ENCODE data around the gene PRKN.
"Not testable (repeated sequence)": the region's sequence is repeated elsewhere in the genome, so short reads cannot be mapped to it uniquely, and the experiment has no call there.

Gene PRKN

DNA sequence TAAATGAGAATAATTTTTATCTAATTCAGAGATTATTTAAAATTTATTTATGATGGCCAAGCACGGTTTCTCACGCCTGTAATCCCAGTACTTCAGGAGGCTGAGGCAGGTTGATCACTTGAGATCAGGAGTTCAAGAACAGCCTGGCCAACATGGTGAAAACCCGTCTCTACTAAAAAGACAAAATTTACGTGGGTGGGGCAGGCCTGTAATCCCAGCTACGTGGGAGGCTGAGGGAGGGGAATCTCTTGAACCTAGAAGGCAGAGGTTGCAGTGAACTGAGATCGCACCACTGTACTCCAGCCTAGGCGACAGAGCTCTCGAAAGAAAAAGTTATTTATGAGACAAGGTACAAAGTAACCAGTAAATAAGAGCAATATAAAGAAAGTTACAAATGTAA is 1394.2 kb downstream of the PRKN start:
- ATAC-seq = no peak
- TF ChIP-seq ARNTL (CRISPR knock-in tag; IDR thresholded peaks at IDR 0.05; ENCODE audit: borderline replicate concordance, low read depth) (no peak), GLIS3 (CRISPR knock-in tag; IDR thresholded peaks at IDR 0.05) (no peak), ZNF565 (CRISPR knock-in tag; conservative IDR thresholded peaks at IDR 0.05; ENCODE audit: low read depth) (no peak), OSR1 (CRISPR knock-in tag; IDR thresholded peaks at IDR 0.05) (no peak), ZFP30 (CRISPR knock-in tag; IDR thresholded peaks at IDR 0.05) (no peak), PPARA (CRISPR knock-in tag; IDR thresholded peaks at IDR 0.05; ENCODE audit: borderline replicate concordance) (no peak), ZFP3 (CRISPR knock-in tag; IDR thresholded peaks at IDR 0.05) (no peak), ZNF70 (CRISPR knock-in tag; IDR thresholded peaks at IDR 0.05) (no peak), ESRRG (CRISPR knock-in tag; IDR thresholded peaks at IDR 0.05) (no peak), ISL1 (CRISPR knock-in tag; IDR thresholded peaks at IDR 0.05) (no peak)
- TF ChIP-seq, protein P1, sequence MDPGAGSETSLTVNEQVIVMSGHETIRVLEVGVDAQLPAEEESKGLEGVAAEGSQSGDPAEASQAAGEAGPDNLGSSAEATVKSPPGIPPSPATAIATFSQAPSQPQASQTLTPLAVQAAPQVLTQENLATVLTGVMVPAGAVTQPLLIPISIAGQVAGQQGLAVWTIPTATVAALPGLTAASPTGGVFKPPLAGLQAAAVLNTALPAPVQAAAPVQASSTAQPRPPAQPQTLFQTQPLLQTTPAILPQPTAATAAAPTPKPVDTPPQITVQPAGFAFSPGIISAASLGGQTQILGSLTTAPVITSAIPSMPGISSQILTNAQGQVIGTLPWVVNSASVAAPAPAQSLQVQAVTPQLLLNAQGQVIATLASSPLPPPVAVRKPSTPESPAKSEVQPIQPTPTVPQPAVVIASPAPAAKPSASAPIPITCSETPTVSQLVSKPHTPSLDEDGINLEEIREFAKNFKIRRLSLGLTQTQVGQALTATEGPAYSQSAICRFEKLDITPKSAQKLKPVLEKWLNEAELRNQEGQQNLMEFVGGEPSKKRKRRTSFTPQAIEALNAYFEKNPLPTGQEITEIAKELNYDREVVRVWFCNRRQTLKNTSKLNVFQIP (CRISPR knock-in tag; IDR thresholded peaks at IDR 0.05; ENCODE audit: borderline replicate concordance, low read depth) = no peak

DNA sequence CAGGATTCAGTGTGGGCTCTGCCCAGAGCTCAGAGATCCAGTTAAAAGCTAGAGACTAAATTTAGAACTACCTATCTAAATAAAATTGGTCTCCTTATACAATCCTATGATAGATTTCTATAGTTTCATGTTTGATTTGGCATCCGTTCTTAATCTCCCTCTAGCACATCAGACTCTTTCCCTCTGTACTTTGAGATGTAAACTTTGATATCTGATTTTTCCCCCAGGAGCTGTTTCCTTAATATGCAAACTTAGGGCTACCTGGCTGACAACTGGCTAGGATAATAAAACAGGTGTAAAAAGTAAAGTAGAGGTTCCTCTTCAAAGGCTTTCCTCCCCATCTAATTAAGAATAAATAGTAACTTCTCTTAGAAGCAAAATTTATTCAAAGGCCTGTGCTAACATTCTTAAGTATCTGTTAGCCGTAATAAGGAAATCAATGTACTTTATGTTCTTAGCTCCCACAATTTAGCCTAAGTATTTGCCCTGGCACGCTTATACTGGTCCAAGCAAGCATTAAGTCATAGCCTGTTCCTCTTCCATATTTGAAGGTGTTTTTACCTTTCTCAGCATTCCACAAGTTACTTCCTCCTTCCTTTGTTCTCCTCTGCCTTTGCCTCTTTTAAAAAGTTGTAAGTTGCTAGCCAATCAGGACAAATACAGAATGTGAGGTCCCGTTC is 1396.0 kb downstream of the PRKN start:
- ATAC-seq = not testable (repeated sequence)

DNA sequence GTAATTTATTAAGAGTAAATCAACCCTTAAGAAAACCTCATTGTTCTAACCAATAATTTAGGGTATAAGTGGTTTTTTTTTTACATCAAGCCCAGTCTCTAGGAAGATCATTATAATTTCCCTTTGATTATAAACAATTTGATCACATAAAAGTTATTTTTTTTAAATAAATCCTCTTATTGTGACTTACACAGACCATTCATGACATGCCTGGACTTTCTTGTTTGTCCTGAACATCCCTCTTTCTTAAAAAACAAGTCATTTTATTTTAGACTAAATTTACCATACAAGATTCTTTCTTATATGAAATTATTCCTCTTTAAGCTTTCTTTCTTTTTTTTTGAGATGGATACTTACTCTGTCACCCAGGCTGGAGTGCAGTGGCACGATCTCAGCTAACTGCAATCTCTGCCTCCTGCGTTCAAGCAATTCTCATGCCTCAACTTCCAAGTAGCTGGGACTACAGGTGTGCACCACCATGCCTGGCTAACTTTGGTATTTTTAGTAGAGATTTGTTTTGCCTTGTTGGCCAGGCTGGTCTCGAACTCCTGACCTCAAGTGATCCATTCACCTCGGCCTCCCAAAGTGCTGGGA is 1400.1 kb downstream of the PRKN start:
- ATAC-seq = no peak
- TF ChIP-seq ZNF565 (CRISPR knock-in tag; conservative IDR thresholded peaks at IDR 0.05; ENCODE audit: low read depth) = no peak
- no peak for TF ChIP-seq TCF4 (CRISPR knock-in tag; IDR thresholded peaks at IDR 0.05; ENCODE audit: borderline replicate concordance)
- no peak for TF ChIP-seq ZFP30 (CRISPR knock-in tag; IDR thresholded peaks at IDR 0.05)
- TF ChIP-seq ESRRG (CRISPR knock-in tag; IDR thresholded peaks at IDR 0.05) = no peak
- TF ChIP-seq, protein P2, sequence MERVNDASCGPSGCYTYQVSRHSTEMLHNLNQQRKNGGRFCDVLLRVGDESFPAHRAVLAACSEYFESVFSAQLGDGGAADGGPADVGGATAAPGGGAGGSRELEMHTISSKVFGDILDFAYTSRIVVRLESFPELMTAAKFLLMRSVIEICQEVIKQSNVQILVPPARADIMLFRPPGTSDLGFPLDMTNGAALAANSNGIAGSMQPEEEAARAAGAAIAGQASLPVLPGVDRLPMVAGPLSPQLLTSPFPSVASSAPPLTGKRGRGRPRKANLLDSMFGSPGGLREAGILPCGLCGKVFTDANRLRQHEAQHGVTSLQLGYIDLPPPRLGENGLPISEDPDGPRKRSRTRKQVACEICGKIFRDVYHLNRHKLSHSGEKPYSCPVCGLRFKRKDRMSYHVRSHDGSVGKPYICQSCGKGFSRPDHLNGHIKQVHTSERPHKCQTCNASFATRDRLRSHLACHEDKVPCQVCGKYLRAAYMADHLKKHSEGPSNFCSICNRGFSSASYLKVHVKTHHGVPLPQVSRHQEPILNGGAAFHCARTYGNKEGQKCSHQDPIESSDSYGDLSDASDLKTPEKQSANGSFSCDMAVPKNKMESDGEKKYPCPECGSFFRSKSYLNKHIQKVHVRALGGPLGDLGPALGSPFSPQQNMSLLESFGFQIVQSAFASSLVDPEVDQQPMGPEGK (CRISPR knock-in tag; IDR thresholded peaks at IDR 0.05; ENCODE audit: borderline replicate concordance) = no peak
- no peak for TF ChIP-seq ISL1 (CRISPR knock-in tag; IDR thresholded peaks at IDR 0.05)
- TF ChIP-seq, protein P3, sequence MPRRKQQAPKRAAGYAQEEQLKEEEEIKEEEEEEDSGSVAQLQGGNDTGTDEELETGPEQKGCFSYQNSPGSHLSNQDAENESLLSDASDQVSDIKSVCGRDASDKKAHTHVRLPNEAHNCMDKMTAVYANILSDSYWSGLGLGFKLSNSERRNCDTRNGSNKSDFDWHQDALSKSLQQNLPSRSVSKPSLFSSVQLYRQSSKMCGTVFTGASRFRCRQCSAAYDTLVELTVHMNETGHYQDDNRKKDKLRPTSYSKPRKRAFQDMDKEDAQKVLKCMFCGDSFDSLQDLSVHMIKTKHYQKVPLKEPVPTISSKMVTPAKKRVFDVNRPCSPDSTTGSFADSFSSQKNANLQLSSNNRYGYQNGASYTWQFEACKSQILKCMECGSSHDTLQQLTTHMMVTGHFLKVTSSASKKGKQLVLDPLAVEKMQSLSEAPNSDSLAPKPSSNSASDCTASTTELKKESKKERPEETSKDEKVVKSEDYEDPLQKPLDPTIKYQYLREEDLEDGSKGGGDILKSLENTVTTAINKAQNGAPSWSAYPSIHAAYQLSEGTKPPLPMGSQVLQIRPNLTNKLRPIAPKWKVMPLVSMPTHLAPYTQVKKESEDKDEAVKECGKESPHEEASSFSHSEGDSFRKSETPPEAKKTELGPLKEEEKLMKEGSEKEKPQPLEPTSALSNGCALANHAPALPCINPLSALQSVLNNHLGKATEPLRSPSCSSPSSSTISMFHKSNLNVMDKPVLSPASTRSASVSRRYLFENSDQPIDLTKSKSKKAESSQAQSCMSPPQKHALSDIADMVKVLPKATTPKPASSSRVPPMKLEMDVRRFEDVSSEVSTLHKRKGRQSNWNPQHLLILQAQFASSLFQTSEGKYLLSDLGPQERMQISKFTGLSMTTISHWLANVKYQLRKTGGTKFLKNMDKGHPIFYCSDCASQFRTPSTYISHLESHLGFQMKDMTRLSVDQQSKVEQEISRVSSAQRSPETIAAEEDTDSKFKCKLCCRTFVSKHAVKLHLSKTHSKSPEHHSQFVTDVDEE (CRISPR knock-in tag; IDR thresholded peaks at IDR 0.05) = no peak
- no peak for TF ChIP-seq SNAI2 (CRISPR knock-in tag; IDR thresholded peaks at IDR 0.05)
- no peak for TF ChIP-seq ZNF70 (CRISPR knock-in tag; IDR thresholded peaks at IDR 0.05)
- no peak for TF ChIP-seq RARB (CRISPR knock-in tag; IDR thresholded peaks at IDR 0.05)
- no peak for TF ChIP-seq CSDC2 (CRISPR knock-in tag; IDR thresholded peaks at IDR 0.05)
- TF ChIP-seq, protein P4, sequence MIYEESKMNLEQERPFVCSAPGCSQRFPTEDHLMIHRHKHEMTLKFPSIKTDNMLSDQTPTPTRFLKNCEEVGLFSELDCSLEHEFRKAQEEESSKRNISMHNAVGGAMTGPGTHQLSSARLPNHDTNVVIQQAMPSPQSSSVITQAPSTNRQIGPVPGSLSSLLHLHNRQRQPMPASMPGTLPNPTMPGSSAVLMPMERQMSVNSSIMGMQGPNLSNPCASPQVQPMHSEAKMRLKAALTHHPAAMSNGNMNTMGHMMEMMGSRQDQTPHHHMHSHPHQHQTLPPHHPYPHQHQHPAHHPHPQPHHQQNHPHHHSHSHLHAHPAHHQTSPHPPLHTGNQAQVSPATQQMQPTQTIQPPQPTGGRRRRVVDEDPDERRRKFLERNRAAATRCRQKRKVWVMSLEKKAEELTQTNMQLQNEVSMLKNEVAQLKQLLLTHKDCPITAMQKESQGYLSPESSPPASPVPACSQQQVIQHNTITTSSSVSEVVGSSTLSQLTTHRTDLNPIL (CRISPR knock-in tag; IDR thresholded peaks at IDR 0.05; ENCODE audit: low read depth) = no peak
- no peak for TF ChIP-seq ZC3H10 (CRISPR knock-in tag; IDR thresholded peaks at IDR 0.05)
- TF ChIP-seq ARNTL (CRISPR knock-in tag; IDR thresholded peaks at IDR 0.05; ENCODE audit: borderline replicate concordance, low read depth) = no peak
- TF ChIP-seq OSR1 (CRISPR knock-in tag; IDR thresholded peaks at IDR 0.05) = no peak
- no peak for TF ChIP-seq PPARA (CRISPR knock-in tag; IDR thresholded peaks at IDR 0.05; ENCODE audit: borderline replicate concordance)
- TF ChIP-seq BACH2 (CRISPR knock-in tag; IDR thresholded peaks at IDR 0.05; ENCODE audit: borderline replicate concordance) = no peak
- no peak for TF ChIP-seq ZNF8 (CRISPR knock-in tag; IDR thresholded peaks at IDR 0.05)
- TF ChIP-seq, protein P1 (CRISPR knock-in tag; IDR thresholded peaks at IDR 0.05; ENCODE audit: borderline replicate concordance, low read depth) = no peak
- TF ChIP-seq, protein P5, sequence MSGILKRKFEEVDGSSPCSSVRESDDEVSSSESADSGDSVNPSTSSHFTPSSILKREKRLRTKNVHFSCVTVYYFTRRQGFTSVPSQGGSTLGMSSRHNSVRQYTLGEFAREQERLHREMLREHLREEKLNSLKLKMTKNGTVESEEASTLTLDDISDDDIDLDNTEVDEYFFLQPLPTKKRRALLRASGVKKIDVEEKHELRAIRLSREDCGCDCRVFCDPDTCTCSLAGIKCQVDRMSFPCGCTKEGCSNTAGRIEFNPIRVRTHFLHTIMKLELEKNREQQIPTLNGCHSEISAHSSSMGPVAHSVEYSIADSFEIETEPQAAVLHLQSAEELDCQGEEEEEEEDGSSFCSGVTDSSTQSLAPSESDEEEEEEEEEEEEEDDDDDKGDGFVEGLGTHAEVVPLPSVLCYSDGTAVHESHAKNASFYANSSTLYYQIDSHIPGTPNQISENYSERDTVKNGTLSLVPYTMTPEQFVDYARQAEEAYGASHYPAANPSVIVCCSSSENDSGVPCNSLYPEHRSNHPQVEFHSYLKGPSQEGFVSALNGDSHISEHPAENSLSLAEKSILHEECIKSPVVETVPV (CRISPR knock-in tag; IDR thresholded peaks at IDR 0.05) = no peak

Data from SK-N-SH treated with all-trans-retinoic acid at 6 μM for 48 hours (cell line).